ENCODE results near the gene SYNPO2.
"Not testable (repeated sequence)": the region's sequence is repeated elsewhere in the genome, so short reads cannot be mapped to it uniquely, and the experiment has no call there.

SYNPO2 gene

DNA sequence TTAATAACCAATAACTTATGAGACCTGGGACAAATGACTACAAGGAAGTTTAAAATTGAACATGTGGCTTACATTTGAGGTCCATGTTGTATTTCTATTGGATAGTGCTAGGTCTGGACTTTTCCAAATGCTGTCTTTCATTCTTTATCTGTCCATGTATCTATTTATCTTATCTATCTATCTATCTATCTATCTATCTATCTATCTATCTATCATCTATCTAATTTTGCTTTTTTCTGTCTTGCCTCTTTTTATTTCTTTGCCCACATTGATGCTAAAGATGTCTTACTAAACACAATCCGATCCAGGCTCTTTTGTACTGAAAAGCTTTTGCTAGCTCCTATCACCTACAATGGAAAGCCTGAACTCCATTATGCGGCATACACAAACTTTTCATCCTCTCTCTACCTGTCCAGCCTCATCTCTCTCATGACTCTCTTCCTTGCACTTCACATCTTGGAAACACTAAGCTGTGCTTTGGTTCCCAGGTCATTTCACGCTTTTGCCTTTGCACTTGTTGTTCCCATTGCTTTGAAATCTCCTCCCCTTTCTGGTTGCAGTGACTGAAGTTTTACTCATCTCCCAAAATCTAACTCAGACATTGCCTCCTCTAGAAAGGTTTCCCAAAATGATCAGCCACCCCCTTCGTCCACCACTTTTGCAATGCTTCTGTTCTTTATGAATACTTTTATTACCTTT is 107.2 kb downstream of the SYNPO2 start:
- H3K9me3 ChIP-seq (ENCODE audit: control insufficient read depth, insufficient read depth, low read length): no peaks in the 10 kb centered on the region
- H3K4me1 ChIP-seq (ENCODE audit: control insufficient read depth, insufficient read depth, low read length): 0 out of 2 replicates have a peak, but pooled peaks cover 3% of the 10 kb centered on the region
- no peak overlapping the region for H3K4me3 ChIP-seq (ENCODE audit: low read length)
- no peak overlapping the region for H3K27ac ChIP-seq (ENCODE audit: low read length)
- no peaks in the 10 kb centered on the region for H3K27me3 ChIP-seq (ENCODE audit: control insufficient read depth, insufficient read depth, low read length)
- no peaks in the 10 kb centered on the region for H3K36me3 ChIP-seq (ENCODE audit: control insufficient read depth, insufficient read depth, low read length)
- no CpG with 5 or more reads among the region's 4 CpGs for WGBS (ENCODE audit: insufficient coverage, insufficient read length)
- DNase-seq (ENCODE audit: low read depth, low spot score): no peak

- H3K27ac ChIP-seq (ENCODE audit: low read length): no peak overlapping the region
- no peaks in the 10 kb centered on the region for H3K27me3 ChIP-seq (ENCODE audit: control insufficient read depth, insufficient read depth, low read length)
- H3K9me3 ChIP-seq (ENCODE audit: control insufficient read depth, insufficient read depth, low read length): no peaks in the 10 kb centered on the region
- H3K36me3 ChIP-seq (ENCODE audit: control insufficient read depth, insufficient read depth, low read length): no peaks in the 10 kb centered on the region
- no peak overlapping the region for H3K4me3 ChIP-seq (ENCODE audit: low read length)
- DNase-seq (ENCODE audit: low read depth, low spot score): no peak
- 0 out of 2 replicates have a peak, but pooled peaks cover 3% of the 10 kb centered on the region for H3K4me1 ChIP-seq (ENCODE audit: control insufficient read depth, insufficient read depth, low read length)
Observed at GRCh38 chr4:118997601-118998000, 108.9 kb downstream of the SYNPO2 start.

DNA sequence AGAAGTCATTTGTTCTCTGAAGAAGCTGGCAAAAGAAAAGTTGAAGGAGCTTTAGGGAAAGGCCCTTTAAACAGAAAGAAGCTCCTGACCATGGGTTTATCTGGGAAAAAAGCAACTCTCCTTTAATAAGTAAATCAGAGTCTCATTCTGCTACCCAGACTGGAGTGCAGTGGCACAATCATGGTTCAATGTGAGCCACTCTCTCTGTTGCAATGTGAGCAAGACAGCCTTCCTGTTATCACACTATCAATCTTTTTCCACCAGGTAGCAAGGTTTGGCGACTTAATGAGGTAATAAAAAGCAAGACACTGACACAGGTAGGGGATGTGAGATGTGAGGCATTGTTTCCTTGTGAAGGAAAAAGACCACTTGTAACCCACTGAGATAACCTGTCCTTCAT is 111.3 kb downstream of the SYNPO2 start:
- H3K4me3 ChIP-seq (ENCODE audit: low read length): no peak overlapping the region
- H3K4me1 ChIP-seq (ENCODE audit: control insufficient read depth, insufficient read depth, low read length): 0 out of 2 replicates have a peak, but pooled peaks cover 3% of the 10 kb centered on the region
- H3K9me3 ChIP-seq (ENCODE audit: control insufficient read depth, insufficient read depth, low read length): no peaks in the 10 kb centered on the region
- WGBS (ENCODE audit: insufficient coverage, insufficient read length): no CpG with 5 or more reads among the region's 1 CpG
- no peak for DNase-seq (ENCODE audit: low read depth, low spot score)
- H3K27me3 ChIP-seq (ENCODE audit: control insufficient read depth, insufficient read depth, low read length): no peaks in the 10 kb centered on the region
- no peak overlapping the region for H3K27ac ChIP-seq (ENCODE audit: low read length)
- no peaks in the 10 kb centered on the region for H3K36me3 ChIP-seq (ENCODE audit: control insufficient read depth, insufficient read depth, low read length)

DNA sequence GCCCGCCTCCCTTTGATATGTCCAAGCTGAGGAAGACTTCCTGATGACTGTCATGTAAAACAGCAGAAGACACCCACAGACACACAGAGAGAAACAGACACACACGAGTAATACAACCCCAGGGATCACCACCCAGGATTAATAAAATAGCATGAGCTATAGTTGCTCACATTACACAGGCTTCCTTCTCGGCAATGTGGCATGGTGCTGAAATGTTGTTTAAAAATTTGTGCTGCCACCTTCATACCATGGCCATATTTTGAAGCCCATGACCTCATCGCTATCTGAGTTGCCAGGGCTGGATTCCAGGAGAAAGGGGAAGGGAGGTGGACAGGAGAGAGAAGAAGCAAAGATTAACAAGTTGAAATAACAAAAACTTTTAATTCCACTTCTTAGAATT is 111.7 kb downstream of the SYNPO2 start:
- H3K36me3 ChIP-seq (ENCODE audit: control insufficient read depth, insufficient read depth, low read length): no peaks in the 10 kb centered on the region
- no peak overlapping the region for H3K4me3 ChIP-seq (ENCODE audit: low read length)
- no peak for DNase-seq (ENCODE audit: low read depth, low spot score)
- H3K4me1 ChIP-seq (ENCODE audit: control insufficient read depth, insufficient read depth, low read length): 0 out of 2 replicates have a peak, but pooled peaks cover 3% of the 10 kb centered on the region
- WGBS (ENCODE audit: insufficient coverage, insufficient read length): no CpG with 5 or more reads among the region's 4 CpGs
- no peak overlapping the region for H3K27ac ChIP-seq (ENCODE audit: low read length)
- no peaks in the 10 kb centered on the region for H3K27me3 ChIP-seq (ENCODE audit: control insufficient read depth, insufficient read depth, low read length)
- no peaks in the 10 kb centered on the region for H3K9me3 ChIP-seq (ENCODE audit: control insufficient read depth, insufficient read depth, low read length)

DNA sequence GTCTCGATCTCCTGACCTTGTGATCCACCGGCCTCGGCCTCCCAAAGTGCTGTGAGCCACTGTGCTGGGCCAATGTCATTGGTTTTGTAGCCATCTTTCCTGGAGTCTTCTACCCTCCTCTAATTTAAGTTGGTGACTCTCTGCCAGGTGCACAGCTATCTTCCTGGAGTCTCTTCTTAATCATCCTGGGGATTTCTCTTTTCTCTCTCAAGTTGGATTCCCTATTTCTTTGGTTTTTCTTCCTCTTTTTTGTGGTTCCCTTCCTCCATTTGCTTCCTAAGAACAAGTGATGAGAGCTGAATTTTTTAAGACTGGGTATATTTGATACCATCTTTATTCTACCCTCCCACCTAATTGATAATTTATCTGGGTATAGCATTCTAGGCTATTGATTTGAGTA is 113.8 kb downstream of the SYNPO2 start:
- Histone ChIP-seq H3K4me1 (ENCODE audit: control insufficient read depth, insufficient read depth, low read length) (0 out of 2 replicates have a peak, but pooled peaks cover 3% of the 10 kb centered on the region), H3K9me3 (ENCODE audit: control insufficient read depth, insufficient read depth, low read length) (no peaks in the 10 kb centered on the region), H3K4me3 (ENCODE audit: low read length) (no peak overlapping the region), H3K36me3 (ENCODE audit: control insufficient read depth, insufficient read depth, low read length) (no peaks in the 10 kb centered on the region), H3K27me3 (ENCODE audit: control insufficient read depth, insufficient read depth, low read length) (no peaks in the 10 kb centered on the region), H3K27ac (ENCODE audit: low read length) (no peak overlapping the region)
- no CpG with 5 or more reads among the region's 3 CpGs for WGBS (ENCODE audit: insufficient coverage, insufficient read length)
- no peak for DNase-seq (ENCODE audit: low read depth, low spot score)

- not testable (repeated sequence) for H3K9me3 ChIP-seq (ENCODE audit: control insufficient read depth, insufficient read depth, low read length); H3K4me3 ChIP-seq (ENCODE audit: low read length); H3K27ac ChIP-seq (ENCODE audit: low read length); H3K4me1 ChIP-seq (ENCODE audit: control insufficient read depth, insufficient read depth, low read length); DNase-seq (ENCODE audit: low read depth, low spot score); H3K36me3 ChIP-seq (ENCODE audit: control insufficient read depth, insufficient read depth, low read length); H3K27me3 ChIP-seq (ENCODE audit: control insufficient read depth, insufficient read depth, low read length)
- no CpG with 5 or more reads among the region's 1 CpG for WGBS (ENCODE audit: insufficient coverage, insufficient read length)
Observed at GRCh38 chr4:119003001-119003400, 114.3 kb downstream of the SYNPO2 start.

DNA sequence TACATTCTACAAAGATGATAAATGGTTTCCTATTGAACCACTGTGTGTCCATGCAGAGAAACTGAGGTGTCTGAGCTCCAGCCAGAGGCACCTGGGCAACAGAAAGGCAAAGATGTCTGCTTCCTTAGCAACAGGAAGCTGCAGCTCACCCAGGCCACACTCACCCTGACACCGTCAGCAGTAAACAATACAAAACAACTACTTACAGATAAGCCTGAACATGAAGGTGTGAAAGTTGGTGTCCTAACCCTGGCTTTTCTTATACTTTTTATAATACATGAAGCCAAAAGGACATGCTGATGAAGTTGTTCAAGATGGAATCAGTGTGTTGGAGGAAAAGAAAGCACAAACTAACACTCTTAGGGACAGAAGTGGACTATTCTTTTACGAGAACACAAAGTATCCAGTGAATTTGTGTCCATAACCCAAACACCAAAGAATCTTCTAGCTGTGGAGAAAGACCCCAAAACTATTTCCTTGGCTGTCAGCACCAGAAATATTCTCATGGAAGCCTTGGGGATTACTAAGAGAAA is 117.3 kb downstream of the SYNPO2 start:
- Histone ChIP-seq H3K4me1 (ENCODE audit: control insufficient read depth, insufficient read depth, low read length) (no peaks in the 10 kb centered on the region), H3K36me3 (ENCODE audit: control insufficient read depth, insufficient read depth, low read length) (no peaks in the 10 kb centered on the region), H3K27ac (ENCODE audit: low read length) (no peak overlapping the region), H3K9me3 (ENCODE audit: control insufficient read depth, insufficient read depth, low read length) (no peaks in the 10 kb centered on the region), H3K4me3 (ENCODE audit: low read length) (no peak overlapping the region), H3K27me3 (ENCODE audit: control insufficient read depth, insufficient read depth, low read length) (no peaks in the 10 kb centered on the region)
- DNase-seq (ENCODE audit: low read depth, low spot score): no peak
- WGBS (ENCODE audit: insufficient coverage, insufficient read length): no CpG with 5 or more reads among the region's 2 CpGs

DNA sequence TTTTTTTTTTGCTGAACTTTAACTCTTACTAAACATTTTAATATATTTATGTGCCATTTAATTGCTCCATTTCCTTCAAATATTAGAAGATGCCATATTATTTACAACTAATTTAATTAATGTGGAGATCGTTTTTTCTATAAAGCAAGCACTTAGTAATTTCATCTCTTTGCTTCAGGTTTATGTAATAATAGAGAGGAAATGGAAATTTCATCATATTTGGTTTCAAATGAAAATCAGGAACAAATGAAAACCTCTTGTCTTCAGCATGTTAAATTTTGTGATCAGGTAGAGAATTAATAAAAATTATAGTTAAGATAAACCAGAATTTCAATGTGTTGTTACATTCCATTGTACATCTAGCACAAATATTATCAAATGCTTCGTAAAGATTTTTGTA is 120.1 kb downstream of the SYNPO2 start:
- H3K27me3 ChIP-seq (ENCODE audit: control insufficient read depth, insufficient read depth, low read length): no peaks in the 10 kb centered on the region
- H3K36me3 ChIP-seq (ENCODE audit: control insufficient read depth, insufficient read depth, low read length): no peaks in the 10 kb centered on the region
- H3K4me1 ChIP-seq (ENCODE audit: control insufficient read depth, insufficient read depth, low read length): no peaks in the 10 kb centered on the region
- H3K27ac ChIP-seq (ENCODE audit: low read length): no peak overlapping the region
- no peak overlapping the region for H3K4me3 ChIP-seq (ENCODE audit: low read length)
- no peak for DNase-seq (ENCODE audit: low read depth, low spot score)
- H3K9me3 ChIP-seq (ENCODE audit: control insufficient read depth, insufficient read depth, low read length): no peaks in the 10 kb centered on the region
- WGBS (ENCODE audit: insufficient coverage, insufficient read length): no CpG with 5 or more reads among the region's 2 CpGs

GRCh38 chr4:119010221-119010620 is 121.6 kb downstream of the SYNPO2 start:
- H3K9me3 ChIP-seq (ENCODE audit: control insufficient read depth, insufficient read depth, low read length); DNase-seq (ENCODE audit: low read depth, low spot score); H3K4me3 ChIP-seq (ENCODE audit: low read length); H3K4me1 ChIP-seq (ENCODE audit: control insufficient read depth, insufficient read depth, low read length); H3K27me3 ChIP-seq (ENCODE audit: control insufficient read depth, insufficient read depth, low read length); H3K36me3 ChIP-seq (ENCODE audit: control insufficient read depth, insufficient read depth, low read length); H3K27ac ChIP-seq (ENCODE audit: low read length): not testable (repeated sequence)
- no CpG with 5 or more reads among the region's 2 CpGs for WGBS (ENCODE audit: insufficient coverage, insufficient read length)

- H3K4me3 ChIP-seq (ENCODE audit: low read length): no peak overlapping the region
- H3K9me3 ChIP-seq (ENCODE audit: control insufficient read depth, insufficient read depth, low read length): no peaks in the 10 kb centered on the region
- WGBS (ENCODE audit: insufficient coverage, insufficient read length): no CpG with 5 or more reads among the region's 7 CpGs
- no peaks in the 10 kb centered on the region for H3K36me3 ChIP-seq (ENCODE audit: control insufficient read depth, insufficient read depth, low read length)
- H3K4me1 ChIP-seq (ENCODE audit: control insufficient read depth, insufficient read depth, low read length): no peaks in the 10 kb centered on the region
- H3K27ac ChIP-seq (ENCODE audit: low read length): no peak overlapping the region
- H3K27me3 ChIP-seq (ENCODE audit: control insufficient read depth, insufficient read depth, low read length): no peaks in the 10 kb centered on the region
- no peak for DNase-seq (ENCODE audit: low read depth, low spot score)
Observed at GRCh38 chr4:119010909-119011606, 122.4 kb downstream of the SYNPO2 start.

Measured in iPS DF 6.9 (cell line).